ENCODE results near the gene LBHD2. TPM values are rescaled to one million over a fixed set of nuclear protein-coding genes. Genes with fewer than 3 reads are reported as not detected.

Gene LBHD2
- total and polyA plus RNA-seq, 2 of the 13 experiments (the other 11 are each of a cell fraction or from before 2014, with no cell fraction given): 0.67 to 1.00 TPM

DNA sequence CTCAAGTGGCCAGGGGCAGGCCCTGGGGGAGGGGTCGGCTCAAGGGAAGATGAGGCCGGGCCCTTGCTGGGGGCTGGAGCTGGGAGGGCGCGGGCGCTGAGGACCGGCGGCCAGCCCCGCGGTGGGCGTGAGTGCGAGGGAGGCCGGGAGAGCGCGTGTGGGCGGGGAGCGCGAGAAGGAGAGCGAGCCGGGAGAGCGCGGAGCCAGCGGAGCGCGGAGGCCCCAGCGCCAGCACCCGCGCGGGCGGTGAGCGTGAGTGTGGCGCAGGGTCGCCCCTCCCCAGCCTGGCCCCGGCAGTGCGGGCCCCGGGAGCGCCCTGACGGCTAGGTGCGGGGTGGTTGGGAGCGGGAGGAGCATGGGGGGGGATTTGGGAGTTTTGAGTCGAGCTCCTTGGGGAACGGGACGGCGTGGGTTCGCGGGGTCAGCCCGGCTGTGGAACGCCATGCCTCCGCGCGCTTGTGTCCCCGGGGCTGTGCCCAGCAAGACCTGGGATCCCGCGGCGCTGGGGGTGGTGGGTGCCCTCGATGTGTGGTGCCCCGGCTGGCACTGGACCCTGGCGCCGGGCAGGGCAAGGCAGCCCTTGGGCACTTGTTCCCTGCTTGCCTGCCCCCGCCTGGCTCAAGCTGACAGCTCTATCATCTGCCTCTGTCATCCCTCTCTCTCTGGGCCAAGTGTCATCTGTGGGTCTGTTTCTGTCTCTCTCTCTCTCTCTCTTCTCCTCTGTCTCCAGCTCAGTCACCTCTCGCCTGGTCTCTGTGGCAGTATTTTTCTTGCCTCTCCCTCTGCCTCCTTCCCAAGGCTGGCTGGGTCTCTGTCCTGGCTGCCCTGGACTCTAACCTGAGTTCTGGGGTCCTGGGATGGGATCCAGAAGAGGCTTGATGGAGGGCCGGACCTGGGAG, at the start of gene LBHD2 (continued):
- TF ChIP-seq HINFP (CRISPR knock-in tag; IDR thresholded peaks at IDR 0.05; ENCODE audit: low read depth) (no peak), HNRNPL (IDR thresholded peaks at IDR 0.05; ENCODE audit: low read depth, low read length) (peak; percentile 68; the same call in 1 of the 2 replicates), MXD4 (CRISPR knock-in tag; IDR thresholded peaks at IDR 0.05) (no peak), ZKSCAN8 (CRISPR knock-in tag; IDR thresholded peaks at IDR 0.05; ENCODE audit: borderline replicate concordance) (no peak), NFIC (IDR thresholded peaks at IDR 0.05; ENCODE audit: low read length) (no peak), HDAC1 (CRISPR knock-in tag; IDR thresholded peaks at IDR 0.05) (no peak), ZFX (CRISPR knock-in tag; IDR thresholded peaks at IDR 0.05; ENCODE audit: low read depth) (peak; percentile 32; the same call in 1 of the 2 replicates), ZNF501 (CRISPR knock-in tag; IDR thresholded peaks at IDR 0.05) (no peak), ATRX (CRISPR knock-in tag; IDR thresholded peaks at IDR 0.05; ENCODE audit: borderline replicate concordance) (no peak), GABPB1 (CRISPR knock-in tag; IDR thresholded peaks at IDR 0.05) (peak; percentile 40; the same call in 1 of the 2 replicates), ZNF446 (CRISPR knock-in tag; IDR thresholded peaks at IDR 0.05) (0 out of 2 replicates have a peak, but pooled peaks have one; percentile 34), BRF2 (CRISPR knock-in tag; IDR thresholded peaks at IDR 0.05) (no peak), ZNF670 (CRISPR knock-in tag; IDR thresholded peaks at IDR 0.05; ENCODE audit: borderline replicate concordance) (no peak)
- TF ChIP-seq, protein P1, sequence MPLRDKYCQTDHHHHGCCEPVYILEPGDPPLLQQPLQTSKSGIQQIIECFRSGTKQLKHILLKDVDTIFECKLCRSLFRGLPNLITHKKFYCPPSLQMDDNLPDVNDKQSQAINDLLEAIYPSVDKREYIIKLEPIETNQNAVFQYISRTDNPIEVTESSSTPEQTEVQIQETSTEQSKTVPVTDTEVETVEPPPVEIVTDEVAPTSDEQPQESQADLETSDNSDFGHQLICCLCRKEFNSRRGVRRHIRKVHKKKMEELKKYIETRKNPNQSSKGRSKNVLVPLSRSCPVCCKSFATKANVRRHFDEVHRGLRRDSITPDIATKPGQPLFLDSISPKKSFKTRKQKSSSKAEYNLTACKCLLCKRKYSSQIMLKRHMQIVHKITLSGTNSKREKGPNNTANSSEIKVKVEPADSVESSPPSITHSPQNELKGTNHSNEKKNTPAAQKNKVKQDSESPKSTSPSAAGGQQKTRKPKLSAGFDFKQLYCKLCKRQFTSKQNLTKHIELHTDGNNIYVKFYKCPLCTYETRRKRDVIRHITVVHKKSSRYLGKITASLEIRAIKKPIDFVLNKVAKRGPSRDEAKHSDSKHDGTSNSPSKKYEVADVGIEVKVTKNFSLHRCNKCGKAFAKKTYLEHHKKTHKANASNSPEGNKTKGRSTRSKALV (CRISPR knock-in tag; IDR thresholded peaks at IDR 0.05): peak; percentile 86; the same call in 1 of the 2 replicates
- TF ChIP-seq, protein P2, sequence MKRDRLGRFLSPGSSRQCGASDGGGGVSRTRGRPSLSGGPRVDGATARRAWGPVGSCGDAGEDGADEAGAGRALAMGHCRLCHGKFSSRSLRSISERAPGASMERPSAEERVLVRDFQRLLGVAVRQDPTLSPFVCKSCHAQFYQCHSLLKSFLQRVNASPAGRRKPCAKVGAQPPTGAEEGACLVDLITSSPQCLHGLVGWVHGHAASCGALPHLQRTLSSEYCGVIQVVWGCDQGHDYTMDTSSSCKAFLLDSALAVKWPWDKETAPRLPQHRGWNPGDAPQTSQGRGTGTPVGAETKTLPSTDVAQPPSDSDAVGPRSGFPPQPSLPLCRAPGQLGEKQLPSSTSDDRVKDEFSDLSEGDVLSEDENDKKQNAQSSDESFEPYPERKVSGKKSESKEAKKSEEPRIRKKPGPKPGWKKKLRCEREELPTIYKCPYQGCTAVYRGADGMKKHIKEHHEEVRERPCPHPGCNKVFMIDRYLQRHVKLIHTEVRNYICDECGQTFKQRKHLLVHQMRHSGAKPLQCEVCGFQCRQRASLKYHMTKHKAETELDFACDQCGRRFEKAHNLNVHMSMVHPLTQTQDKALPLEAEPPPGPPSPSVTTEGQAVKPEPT (CRISPR knock-in tag; IDR thresholded peaks at IDR 0.05; ENCODE audit: low read depth): no peak
